GM19452 (cell line): ENCODE results near the gene TLR9.
"Not testable (repeated sequence)": the region's sequence is repeated elsewhere in the genome, so short reads cannot be mapped to it uniquely, and the experiment has no call there.

Experiments used
- ATAC-seq: cut with Tn5 transposase; IDR thresholded peaks from one replicate; pipeline ENCODE4 v1.9.1; 2021; ENCODE audit not compliant: unreplicated experiment

TLR9 gene, protein sequence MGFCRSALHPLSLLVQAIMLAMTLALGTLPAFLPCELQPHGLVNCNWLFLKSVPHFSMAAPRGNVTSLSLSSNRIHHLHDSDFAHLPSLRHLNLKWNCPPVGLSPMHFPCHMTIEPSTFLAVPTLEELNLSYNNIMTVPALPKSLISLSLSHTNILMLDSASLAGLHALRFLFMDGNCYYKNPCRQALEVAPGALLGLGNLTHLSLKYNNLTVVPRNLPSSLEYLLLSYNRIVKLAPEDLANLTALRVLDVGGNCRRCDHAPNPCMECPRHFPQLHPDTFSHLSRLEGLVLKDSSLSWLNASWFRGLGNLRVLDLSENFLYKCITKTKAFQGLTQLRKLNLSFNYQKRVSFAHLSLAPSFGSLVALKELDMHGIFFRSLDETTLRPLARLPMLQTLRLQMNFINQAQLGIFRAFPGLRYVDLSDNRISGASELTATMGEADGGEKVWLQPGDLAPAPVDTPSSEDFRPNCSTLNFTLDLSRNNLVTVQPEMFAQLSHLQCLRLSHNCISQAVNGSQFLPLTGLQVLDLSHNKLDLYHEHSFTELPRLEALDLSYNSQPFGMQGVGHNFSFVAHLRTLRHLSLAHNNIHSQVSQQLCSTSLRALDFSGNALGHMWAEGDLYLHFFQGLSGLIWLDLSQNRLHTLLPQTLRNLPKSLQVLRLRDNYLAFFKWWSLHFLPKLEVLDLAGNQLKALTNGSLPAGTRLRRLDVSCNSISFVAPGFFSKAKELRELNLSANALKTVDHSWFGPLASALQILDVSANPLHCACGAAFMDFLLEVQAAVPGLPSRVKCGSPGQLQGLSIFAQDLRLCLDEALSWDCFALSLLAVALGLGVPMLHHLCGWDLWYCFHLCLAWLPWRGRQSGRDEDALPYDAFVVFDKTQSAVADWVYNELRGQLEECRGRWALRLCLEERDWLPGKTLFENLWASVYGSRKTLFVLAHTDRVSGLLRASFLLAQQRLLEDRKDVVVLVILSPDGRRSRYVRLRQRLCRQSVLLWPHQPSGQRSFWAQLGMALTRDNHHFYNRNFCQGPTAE

DNA sequence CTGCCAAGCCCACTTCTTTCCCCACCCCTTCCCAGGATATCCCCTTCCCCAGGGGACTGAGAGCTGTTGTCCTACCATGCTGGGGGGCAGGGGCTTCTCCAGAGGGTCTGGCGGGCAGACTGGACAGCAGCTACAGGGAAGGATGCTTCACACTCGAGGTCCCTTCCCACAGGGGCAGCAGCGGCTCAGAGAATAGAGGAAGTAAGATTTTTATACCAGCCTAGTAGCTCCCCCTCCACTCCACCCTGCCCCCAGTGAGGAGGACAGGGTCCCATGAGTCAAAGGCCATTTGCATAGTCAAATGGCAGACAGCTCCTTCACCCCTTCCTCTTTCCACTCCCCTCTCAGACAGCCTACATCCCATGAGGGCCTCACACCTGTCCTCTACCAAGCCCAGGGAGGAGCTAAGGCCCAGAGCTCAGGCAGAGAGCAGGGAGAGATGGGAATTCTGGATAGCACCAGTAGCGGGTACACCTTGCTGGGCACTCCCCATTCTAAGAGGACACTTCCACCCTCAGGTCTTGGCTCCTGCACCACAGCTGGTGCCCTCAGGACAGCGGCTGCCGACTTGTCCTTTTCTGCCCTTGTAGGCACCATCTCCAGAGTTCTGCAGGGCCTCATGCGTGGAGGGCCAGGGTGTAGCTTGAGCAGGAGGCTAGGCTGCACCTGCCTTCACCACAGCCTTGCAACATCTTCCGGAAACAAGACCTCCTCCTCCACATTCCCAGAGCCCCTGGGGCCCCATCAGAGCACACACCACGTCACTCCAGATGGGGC is at the start of gene TLR9:
TLR9 (minus strand) TSS at position 194 of the 777 bp plus-strand sequence; CDS start at position 78, 116 bp downstream.
- ATAC-seq = peak; percentile 88

DNA sequence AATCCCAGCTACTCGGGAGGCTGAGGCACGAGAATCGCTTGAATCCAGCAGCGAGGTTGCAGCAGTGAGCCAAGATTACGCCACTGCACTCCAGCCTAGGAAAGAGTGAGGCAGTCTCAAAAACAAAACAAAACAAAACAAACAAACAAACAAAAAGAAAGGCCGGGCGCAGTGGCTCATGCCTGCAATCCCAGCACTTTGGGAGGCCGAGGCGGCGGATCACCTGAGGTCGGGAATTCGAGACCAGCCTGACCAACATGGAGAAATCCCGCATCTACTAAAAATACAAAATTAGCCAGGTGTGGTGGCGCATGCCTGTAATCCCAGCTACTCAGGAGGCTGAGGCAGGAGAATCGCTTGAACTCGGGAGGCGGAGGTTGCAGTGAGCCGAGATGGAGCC is 49.3 kb upstream of the TLR9 start:
- not testable (repeated sequence) for ATAC-seq

DNA sequence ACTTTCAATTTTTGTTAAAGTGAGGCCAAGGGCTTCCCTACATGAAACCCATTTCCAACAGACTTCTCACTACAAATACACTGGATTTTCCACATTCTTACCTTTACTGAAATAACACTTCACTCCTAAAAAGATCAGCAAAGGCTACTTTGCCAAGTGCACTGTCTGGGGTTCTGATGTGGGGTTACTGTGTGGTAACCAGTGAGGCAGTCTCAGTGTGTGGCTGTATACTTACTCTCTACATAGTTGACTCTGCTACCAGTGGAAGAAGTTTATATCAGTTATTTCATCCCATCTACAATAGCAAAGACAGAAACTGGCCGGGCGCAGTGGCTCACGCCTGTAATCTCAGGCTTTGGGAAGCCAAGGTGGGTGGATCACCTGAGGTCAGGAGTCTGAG is 47.4 kb upstream of the TLR9 start:
- no peak for ATAC-seq

DNA sequence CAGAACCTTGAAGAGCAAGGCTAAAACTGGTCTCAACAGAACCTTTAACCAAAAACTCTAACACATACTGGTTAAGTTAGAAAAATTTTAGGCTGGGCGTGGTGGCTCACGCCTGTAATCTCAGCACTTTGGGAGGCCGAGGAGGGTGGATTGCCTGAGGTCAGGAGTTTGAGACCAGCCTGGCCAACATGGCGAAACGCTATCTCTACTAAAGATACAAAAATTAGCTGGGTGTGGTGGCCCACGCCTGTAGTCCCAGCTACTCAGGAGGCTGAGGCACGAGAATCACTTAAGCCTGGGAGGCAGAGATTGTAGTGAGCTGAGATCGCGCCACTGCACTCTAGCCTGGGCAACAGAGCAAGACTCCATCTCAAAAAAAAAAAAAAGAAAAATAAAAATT is 46.7 kb upstream of the TLR9 start:
- not testable (repeated sequence) for ATAC-seq

DNA sequence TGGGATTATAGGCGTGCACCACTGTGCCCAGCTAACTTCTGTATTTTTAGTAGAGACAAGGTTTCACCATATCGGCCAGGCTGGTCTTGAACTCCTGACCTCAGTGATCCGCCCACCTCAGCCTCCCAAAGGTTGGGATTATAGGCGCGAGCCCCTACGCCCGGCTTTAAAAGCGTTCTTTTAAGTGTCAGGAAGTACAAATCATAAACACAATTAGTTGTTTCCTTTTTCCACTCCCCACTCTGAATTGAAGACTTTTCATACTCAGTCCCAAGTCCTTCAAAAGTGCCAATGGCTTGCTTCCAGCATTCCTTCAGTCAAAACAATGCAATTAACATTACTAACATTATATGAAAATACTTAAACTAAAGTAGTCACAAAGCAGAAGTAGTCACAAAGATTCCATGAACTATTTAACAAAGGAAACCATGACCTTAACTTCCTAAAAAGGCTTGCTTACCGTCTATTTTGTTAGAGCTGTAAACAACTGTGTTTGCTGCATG is 44.9 kb upstream of the TLR9 start:
- ATAC-seq = no peak

DNA sequence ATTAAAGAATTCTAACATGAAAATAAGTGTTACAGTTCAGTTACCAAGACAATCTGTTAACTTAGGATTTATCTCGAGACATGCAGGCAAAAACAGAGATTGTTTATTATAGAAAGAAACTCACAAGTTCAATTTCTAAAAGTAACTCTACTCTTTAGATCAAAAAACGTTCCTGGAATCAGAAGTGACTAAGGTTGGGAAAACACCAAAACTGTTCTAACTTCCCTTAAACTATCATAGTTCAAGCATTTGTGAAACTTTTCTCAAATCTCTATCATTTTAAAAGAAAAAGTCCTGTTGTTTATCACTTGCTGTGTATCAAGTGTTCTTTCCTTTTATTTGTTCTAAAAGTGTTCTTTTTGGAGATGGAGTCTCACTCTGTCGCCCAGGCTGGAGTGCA is 44.3 kb upstream of the TLR9 start:
- ATAC-seq = no peak

DNA sequence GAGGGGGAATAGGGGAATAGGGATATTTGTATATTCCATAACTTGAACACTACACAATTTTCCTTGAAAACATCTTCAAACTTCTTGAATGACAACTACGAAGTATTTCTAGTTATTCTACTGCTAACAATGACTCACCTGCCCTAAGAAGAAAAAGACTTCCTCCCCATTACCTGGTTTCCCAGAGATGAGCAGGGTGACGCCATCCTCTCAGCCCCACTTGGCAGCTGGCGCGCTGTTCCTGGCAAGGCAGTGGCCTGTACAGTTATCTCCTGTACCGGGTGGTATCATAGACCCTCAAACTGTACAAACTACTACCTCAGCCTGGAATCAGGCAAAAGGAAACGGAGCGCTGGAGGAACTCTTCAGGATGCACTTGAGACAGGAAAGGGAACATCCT is 42.6 kb upstream of the TLR9 start:
- ATAC-seq = no peak

DNA sequence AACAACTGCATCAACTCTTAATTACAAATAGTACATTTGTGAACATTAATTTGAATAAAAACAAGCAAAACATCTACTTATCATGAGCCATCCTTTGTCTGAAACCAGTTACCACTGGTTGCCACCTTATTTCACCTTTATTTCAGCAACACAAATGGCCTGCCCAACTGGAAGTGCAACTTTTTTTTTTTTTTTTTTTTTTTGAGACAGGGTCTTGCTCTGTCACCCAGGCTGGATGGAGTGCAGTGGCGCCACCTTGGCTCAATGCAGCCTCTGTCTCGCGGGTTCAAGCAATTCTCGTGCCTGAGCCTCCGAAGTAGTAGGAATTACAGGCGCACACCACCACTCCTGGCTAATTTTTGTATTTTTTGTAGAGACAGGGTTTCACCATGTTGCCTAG is 39.9 kb upstream of the TLR9 start:
- no peak for ATAC-seq

DNA sequence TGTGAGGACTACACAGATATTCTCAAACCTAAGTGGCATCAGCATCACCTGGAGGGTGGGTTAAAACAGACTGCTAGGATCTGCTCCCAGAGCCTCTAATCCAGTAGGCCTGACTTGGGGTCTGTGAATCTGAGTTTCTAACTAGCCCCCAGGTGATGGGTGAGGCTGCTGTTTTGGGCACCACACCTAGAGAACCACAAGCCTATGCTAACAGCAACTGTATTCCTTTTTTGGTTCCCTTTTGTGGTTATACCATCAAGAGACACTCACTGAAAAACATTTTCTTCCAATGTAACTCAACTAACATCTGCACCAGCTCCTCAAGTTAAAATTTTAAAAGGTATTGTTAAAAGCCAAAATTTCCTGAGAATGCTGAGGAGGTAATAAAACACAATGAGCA is 37.0 kb upstream of the TLR9 start:
- ATAC-seq = no peak

DNA sequence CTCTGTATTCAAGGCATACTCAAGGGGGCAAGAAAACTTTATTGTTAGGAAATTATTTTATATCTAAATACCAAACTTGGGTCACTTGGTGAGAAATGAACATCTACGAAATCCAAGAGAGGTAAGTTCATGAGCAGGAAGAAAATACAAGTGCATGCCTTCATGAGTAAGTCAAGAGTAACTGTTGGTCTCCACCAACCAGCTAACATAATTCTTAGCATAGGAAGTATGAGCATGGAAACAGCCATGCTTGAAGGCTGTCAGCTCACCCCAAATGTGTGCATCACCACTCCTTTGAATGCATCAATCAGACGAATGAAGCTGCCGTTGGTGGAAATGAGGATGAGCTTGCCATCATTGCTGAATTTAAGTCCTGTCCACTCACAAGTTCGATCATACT is 34.0 kb upstream of the TLR9 start:
- no peak for ATAC-seq

DNA sequence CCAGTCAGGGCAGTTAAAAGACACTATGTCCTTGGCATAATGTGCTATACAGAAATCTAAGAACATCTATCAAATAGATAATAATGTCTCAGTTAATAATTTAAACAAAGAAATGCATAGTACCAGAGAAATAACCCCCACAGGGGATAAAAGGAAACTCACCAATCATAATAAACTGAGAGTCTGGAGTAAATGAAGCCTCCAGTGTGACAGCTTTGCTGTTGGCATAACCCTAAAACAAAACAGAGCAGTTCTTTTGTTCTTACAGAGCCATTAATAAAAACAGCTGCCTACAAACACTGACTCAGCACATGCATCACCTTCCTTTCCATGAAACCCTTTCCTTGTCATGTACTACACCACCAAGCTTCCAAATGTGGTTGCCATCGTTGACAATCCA is 33.6 kb upstream of the TLR9 start:
- ATAC-seq = no peak

DNA sequence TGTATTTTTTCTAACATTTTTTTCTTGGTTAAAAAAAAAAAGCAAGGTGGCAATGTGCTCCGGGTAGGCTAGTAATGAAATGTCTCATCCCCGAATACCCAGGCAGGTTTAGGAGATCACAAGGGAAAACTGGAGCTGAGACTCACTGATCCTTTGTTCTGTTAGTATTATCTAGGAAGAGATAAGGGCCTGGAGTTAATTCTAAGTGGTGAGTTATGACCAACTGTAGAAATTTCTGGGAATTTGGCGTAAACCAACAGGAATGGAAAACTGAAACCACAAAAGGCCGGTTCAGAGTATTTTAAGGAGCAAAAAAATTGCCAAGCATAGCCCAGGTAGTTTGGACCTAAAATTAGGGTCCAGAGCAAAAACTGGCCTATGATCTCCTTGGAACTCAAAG is 32.5 kb upstream of the TLR9 start:
- no peak for ATAC-seq

DNA sequence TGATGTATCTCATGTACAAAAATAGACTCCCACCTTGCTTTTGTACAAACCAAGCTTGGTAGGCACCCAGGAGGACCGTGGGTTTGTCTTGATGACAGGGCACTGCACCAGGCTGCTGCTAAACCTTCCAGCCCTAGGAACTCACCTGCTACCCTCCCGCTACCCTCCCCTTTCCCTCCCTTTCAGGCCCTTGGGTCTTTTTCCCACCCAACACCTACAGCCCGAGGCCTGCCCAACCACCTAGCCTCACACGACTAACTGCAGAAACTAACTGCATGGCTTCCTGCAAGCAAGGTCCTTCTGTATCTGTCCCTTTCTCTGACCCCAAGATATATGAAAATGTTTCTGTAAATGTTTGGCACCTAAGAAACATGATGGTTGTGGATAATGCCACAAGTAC is 31.2 kb upstream of the TLR9 start:
- ATAC-seq = no peak

DNA sequence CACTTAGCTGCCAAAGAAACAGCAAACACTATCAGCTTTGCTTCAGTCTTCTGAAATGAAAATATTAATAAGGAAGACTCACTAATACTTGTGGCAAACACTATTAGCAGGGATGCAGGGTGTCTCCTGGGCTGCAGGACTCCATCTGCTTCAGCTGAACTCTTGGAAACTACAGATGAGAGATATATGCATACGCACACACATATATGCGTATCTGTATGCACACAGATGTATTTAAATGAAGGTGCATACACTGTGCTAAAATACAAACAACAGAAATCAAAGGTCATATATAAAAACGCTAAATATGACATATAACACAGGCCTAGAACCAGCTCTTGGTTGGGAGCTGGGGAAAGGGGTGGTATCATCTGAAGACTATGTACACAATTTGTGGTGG is 30.7 kb upstream of the TLR9 start:
- no peak for ATAC-seq

DNA sequence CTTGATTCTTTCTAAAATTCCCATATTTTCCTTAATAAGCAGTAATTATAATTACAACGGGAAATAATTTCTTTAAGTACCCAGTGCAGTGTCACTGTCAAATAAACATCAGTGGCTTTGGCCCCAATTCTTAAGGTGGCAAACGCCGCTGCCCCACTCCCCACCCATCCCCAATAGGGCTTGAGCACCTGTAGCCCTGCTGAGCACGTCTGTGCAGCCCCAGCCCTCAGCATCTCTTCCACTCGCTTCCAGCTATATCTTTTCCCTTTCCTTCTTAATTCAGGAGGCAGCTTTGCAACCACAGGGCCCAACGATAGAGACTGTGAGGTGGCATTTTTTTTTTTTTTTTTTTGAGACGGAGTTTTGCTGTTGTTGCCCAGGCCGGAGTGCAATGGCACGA is 29.2 kb upstream of the TLR9 start:
- no peak for ATAC-seq

DNA sequence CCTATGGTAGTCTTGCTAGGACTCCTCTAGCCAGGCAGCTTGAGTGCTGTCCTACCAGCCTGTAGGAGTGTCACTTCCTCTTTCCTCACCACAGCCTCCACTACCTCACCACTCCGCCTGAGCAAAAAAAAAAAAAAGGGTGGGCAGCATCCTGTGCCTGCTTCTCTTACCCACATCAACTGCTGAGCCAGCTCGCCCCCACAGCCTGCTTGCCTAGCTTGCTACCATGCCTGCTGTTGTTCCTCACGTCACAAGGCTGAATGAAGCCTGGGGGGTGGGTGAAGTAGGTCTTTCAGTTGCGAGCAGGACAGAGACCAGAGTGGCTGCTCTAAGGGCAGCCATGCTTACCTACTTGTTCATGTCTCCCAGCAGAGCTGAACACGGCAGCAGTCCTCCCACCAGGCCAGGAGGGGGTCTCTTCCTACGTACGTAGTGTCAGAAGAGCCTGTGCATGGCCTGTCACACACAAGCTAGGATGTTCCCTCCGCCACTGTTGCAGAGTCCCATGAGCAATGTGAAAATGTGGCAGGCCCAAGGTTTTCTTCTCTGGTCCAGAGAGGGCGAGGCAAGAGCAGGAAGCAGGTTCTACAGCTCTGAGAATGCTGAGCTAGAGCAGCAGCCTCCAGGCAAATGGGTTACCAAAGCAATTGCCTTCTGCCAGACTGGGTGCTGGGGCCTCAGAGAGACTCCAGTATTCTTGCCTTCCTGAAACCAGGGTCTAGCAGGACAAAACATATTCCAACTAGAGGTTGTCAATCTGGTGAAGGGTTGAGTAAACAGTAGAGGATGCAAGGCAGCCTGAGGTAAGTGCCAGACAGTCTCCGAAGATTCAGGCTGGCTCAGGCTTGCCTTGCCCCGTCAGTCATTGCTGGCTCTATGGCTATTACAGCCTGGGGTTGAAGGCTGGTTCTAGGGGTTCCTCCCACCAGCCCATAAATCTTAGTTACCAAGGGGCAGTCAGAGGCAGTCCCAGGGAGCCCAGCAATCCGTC is 28.2 kb upstream of the TLR9 start:
- ATAC-seq = peak; percentile 90

DNA sequence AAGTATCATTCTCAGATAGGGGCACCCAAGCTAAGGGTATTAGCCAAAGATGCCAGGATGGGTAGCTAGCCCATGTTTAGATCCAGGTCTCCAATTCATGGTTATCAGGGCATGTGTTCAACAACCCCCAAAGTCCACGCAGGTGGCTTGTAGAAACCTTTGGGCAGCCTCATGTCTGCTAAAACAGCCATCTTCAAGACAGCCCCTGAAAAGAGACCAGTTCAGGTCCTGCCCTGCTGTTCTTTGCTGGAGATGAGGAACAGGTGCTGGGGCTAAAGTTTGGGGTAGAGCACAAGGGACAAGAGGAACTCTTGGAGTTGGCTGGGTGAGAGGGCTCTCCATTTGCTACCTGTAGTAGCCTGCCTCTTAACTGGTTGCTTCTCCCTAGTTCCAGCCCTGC is 24.7 kb upstream of the TLR9 start:
- no peak for ATAC-seq

DNA sequence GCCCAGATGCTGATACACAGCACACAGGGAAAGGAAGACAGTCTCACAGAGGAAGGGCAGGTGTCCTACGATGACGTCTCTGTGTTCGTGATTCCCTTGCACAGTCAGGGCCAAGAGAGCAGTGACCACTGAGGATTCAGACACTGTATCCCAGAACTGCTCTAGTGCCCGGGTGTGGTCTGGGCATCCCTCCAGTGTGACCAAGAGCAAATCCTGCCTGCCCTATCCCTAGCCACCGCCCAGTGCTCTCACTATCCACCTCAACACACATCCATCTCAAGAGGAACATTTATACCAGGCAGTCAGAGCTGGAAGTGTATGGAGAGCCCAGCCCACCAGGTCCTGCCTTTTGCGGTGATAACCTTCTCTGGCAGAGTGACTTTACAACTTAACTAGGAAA is 24.2 kb upstream of the TLR9 start:
- ATAC-seq = no peak

DNA sequence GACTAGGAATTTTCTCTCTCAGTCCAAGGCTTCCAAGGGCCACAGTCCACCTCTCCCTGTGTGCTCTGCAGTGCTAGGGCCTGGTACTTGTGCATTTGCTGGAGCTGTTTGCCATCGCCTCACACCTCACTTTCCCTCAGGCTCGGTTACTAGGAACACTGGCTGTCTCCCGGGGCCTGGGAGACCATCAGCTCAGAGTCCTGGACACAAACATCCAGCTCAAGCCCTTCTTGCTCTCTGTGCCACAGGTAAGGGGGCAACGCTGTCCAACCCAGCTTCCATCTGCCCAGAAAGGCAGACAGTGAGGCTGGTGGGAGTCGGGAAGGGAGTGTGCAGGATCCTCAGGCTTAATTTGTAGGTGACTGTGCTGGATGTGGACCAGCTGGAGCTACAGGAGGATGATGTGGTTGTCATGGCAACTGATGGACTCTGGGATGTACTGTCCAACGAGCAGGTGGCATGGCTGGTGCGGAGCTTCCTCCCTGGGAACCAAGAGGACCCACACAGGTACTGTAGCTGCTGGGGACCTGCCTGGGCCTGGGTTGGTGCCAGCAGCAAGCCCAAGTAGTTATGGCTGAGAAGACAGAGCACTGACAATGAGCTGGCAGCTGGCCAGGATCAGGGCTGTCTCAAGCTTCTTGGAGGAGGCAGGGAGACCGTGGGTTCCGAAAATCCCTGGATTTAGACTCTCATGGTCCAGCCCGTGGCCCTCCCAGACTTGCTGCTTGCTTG is 23.5 kb upstream of the TLR9 start:
- ATAC-seq = no peak
